GM18505 (cell line): Measurements from ENCODE around the gene TOB2.

Source experiments
- ATAC-seq: cut with Tn5 transposase; IDR thresholded peaks from one replicate; pipeline ENCODE4 v1.9.1; 2021; ENCODE audit not compliant: unreplicated experiment
- POLR2A ChIP-seq: IDR thresholded peaks from 4 replicates; pipeline ENCODE4 v1.6.1; 2011; ENCODE audit warnings: borderline replicate concordance; ENCODE audit not compliant: insufficient read depth, insufficient read length; ENCODE audit errors: extremely low read depth

The TOB2 gene

GRCh38 chr22:41397143-41397811 lies 49.3 kb downstream of the TOB2 start:
- ATAC-seq = no peak

GRCh38 chr22:41395531-41396240 lies 50.9 kb downstream of the TOB2 start:
- no peak for ATAC-seq
- TF ChIP-seq POLR2A = no peak

More at GRCh38 chr22:41397143-41397811, 49.3 kb downstream of the TOB2 start:
- no peak for TF ChIP-seq POLR2A

- no peak for ATAC-seq
Measured at GRCh38 chr22:41394012-41394356, 52.6 kb downstream of the TOB2 start.

GRCh38 chr22:41387341-41387740 lies 59.3 kb downstream of the TOB2 start:
- no peak for TF ChIP-seq POLR2A
- no peak for ATAC-seq

More at GRCh38 chr22:41394012-41394356, 52.6 kb downstream of the TOB2 start:
- TF ChIP-seq POLR2A = no peak

GRCh38 chr22:41384128-41384527 lies 62.5 kb downstream of the TOB2 start:
- no peak for TF ChIP-seq POLR2A
- no peak for ATAC-seq
